Central memory CD8-positive, alpha-beta T cell (primary cell): ENCODE results near the gene TMEM202.

Source experiments
- ATAC-seq: fragments of 150-1000 bp; cut with Tn5 transposase; replicated peaks from 2 replicates; pipeline ENCODE4 v1.10.0; 2022; ENCODE audit warnings: mild to moderate bottlenecking, moderate FRiP score, moderate number of reproducible peaks; ENCODE audit not compliant: poor library complexity, severe bottlenecking; ENCODE audit errors: extremely low read depth
- DNase-seq, 2 donors: peaks; one replicate each; pipeline ENCODE4 v3.0.0; 2021; ENCODE audit warnings: low spot score in 2 of 2
- H3K27ac Mint-ChIP-seq: one replicate; pipeline ENCODE4 v1.8.0; 2022; ENCODE audit warnings: low read depth, mild to moderate bottlenecking, moderate library complexity, mixed read lengths
- H3K27me3 Mint-ChIP-seq: one replicate; pipeline ENCODE4 v1.8.0; 2022; ENCODE audit warnings: mixed read lengths
- H3K36me3 Mint-ChIP-seq: one replicate; pipeline ENCODE4 v1.8.0; 2022; ENCODE audit warnings: mild to moderate bottlenecking, moderate library complexity, mixed read lengths; ENCODE audit not compliant: insufficient read depth
- H3K4me1 Mint-ChIP-seq: one replicate; pipeline ENCODE4 v1.8.0; 2022; ENCODE audit warnings: mixed read lengths
- H3K4me3 Mint-ChIP-seq: one replicate; pipeline ENCODE4 v1.8.0; 2022; ENCODE audit warnings: mild to moderate bottlenecking, moderate library complexity, mixed read lengths
- H3K9me3 Mint-ChIP-seq: one replicate; pipeline ENCODE4 v1.8.0; 2022; ENCODE audit warnings: mixed read lengths

TMEM202 gene

DNA sequence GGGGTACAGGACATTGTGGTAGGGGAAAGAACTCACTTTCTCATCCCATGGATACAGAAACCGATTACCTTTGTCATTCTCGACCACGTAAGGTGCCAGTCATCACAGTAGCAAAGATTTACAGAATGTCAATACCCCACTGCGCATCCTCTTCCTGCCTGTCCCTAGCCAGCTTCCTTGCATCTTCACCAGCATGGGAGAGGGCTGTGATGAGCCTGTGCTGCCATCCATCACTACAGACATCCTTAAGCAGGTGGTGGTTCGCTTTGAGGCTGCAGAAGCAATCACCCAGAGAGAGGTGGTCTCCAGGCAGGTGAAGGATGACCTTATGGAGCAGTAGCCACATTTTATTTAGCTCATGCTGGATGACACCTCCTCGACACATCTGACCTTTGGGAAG, 52.7 kb downstream of the TMEM202 start:
- Mint-ChIP-seq H3K27me3 (peaks cover 12% of the 10 kb centered on the region), H3K9me3 (no peaks in the 10 kb centered on the region), H3K27ac (no peak overlapping the region), H3K36me3 (peaks cover 1% of the 10 kb centered on the region), H3K4me1 (no peaks in the 10 kb centered on the region), H3K4me3 (no peak overlapping the region)
- DNase-seq (no peak), ATAC-seq (no peak)

DNA sequence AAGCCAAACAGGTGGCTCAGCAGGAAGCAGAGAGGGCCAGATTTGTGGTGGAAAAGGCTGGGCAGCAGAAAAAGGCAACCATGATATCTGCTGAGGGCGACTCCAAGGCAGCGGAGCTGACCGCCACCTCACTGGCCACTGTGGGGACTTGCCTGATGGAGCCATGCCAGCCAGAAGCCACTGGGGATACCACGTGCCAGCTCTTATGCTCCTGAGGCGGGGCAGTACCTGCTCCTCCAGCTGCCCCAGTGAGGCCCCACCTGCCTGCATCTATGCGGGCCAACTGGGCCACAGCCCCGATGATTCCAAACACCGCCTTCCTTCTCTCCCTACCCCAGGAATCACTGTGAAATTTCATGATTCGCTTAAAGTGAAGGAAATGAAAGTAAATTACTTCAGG, 53.1 kb downstream of the TMEM202 start:
- peaks cover 8% of the 10 kb centered on the region for H3K27me3 Mint-ChIP-seq
- no peaks in the 10 kb centered on the region for H3K4me1 Mint-ChIP-seq
- no peak for ATAC-seq
- peaks cover 1% of the 10 kb centered on the region for H3K36me3 Mint-ChIP-seq
- no peak for DNase-seq
- H3K9me3 Mint-ChIP-seq, result no peaks in the 10 kb centered on the region
- no peak overlapping the region for H3K4me3 Mint-ChIP-seq
- no peak overlapping the region for H3K27ac Mint-ChIP-seq

DNA sequence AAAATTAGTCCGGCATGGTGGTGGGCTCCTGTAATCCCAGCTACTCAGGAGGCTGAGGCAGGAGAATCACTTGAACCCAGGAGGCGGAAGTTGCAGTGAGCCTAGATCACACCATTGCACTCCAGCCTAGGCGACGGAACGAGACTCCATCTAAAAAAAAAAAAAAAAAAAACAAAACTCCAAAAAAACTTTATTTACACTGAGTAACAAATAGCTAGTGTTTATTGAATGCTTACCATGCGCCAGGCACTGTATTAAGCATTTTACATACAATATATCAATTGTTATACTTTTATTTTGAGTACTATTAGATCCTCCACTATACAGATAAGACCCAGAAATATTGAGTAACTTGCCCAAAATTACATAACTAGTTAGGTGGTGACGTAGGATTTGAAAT, 58.6 kb downstream of the TMEM202 start:
- H3K4me3 Mint-ChIP-seq, result no peak overlapping the region
- H3K36me3 Mint-ChIP-seq, result peaks cover under 1% of the 10 kb centered on the region
- ATAC-seq, result no peak
- no peaks in the 10 kb centered on the region for H3K27me3 Mint-ChIP-seq
- no peak for DNase-seq
- H3K4me1 Mint-ChIP-seq, result peaks cover 3% of the 10 kb centered on the region
- H3K9me3 Mint-ChIP-seq, result no peaks in the 10 kb centered on the region
- no peak overlapping the region for H3K27ac Mint-ChIP-seq
